Stimulated activated CD4-positive, alpha-beta T cell treated with anti-CD3 and anti-CD28 coated beads, Interleukin-1b, Interleukin-23, amount 100 ng/mL, for 1 hour (primary cell): ENCODE data around the gene EIF1.
A peak's percentile ranks its signal among the peaks of the same experiment; 100 is the strongest.
"Not testable (repeated sequence)": the region's sequence is repeated elsewhere in the genome, so short reads cannot be mapped to it uniquely, and the experiment has no call there.

Experiments
- DNase-seq, 2 donors: peaks; one replicate each; pipeline ENCODE4 v3.0.0-alpha.2; 2020; ENCODE audit warnings: low read depth in 2 of 2

Gene EIF1

GRCh38 chr17:41688641-41689496, at the start of gene EIF1:
Gene EIF1 (plus strand): TSS chr17:41688885. CDS start chr17:41689039, 154 bp downstream.
- DNase-seq, result peak; percentile 99 to 100

DNA sequence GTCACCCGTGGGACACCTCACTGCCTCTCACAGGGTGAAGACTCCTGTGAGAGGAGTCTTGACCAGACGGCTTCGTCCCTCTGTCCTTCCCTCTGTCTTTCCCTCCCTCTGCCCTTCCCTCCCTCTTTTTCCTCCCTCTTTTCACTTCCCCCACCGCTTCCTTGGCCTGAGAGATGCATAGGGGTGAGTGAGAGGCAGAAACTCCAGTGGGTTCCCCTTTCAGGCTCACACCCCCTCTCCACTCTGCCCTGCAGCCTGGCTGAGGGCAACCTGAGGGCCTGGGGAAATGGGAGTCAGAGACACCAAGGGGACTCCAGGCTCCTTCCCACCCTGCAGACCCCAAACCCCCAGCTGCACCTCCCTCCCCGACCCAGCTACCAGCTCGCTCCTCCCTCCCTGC, 49.7 kb upstream of the EIF1 start:
- DNase-seq, result no peak

GRCh38 chr17:41639492-41640473, 48.9 kb upstream of the EIF1 start:
- DNase-seq, result no peak

- DNase-seq, result not testable (repeated sequence)
These were observed 48.1 kb upstream of the EIF1 start for GRCh38 chr17:41640596-41640995.

GRCh38 chr17:41642252-41643156, 46.2 kb upstream of the EIF1 start:
- DNase-seq, result no peak

DNA sequence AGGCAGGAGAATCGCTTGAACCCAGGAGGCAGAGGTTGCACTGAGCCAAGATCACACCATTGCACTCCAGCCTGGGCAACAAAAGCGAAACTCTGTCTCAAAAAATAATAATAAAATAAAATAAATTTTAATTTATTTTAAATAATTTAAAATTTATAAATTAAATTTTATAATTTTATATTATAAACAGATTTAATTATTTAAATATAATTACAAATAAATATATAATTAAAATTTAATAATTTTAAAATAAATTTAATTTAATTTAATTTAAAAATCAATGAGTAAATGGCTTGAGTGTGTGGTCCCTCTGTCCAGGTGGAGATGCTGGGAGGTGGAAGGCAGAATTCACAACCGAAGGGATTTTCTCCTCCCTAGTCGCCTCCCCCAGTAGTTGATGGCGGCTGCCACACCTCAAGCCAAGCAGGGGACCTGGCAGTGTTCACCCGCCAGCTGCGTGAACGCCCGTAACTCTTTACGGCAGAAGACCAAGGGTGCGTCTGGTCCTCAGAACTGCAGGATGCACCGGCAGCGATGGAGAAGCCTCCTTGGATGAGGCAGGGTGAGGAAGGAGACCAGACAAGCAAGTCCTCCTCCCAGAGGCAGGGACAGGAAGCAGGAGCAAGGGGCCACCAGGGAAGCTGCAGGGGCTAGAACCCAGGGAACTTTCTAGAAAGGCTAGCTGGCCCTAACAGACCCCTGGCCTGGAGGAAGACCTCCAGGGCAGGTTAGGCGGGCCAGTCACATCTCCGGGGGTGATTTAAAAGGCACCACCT, 41.5 kb upstream of the EIF1 start:
- no peak for DNase-seq

DNA sequence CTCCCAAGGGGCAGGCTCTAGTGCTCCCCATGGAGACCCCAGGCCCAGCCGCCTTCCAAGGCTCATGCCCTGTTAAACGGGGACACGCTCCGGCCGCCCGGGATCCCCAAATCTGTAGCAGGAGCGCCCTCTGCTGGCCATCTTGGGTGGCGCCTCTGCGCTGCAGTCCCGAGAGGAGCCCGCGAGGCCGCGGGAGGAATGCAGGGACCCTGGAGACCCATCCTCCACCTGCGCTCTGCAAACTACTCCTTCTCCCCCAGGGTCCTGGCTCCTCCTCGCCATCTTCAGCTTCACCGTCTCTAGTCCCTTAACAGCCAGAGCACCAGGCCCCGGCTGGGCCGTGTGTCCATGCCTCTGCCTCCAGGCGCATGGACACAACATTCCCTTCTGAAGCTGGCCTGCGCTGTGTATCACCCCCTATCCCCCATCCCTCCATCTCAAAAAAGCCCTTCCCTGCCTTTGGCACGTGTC, 40.7 kb upstream of the EIF1 start:
- peak; percentile 75 to 93 for DNase-seq

DNA sequence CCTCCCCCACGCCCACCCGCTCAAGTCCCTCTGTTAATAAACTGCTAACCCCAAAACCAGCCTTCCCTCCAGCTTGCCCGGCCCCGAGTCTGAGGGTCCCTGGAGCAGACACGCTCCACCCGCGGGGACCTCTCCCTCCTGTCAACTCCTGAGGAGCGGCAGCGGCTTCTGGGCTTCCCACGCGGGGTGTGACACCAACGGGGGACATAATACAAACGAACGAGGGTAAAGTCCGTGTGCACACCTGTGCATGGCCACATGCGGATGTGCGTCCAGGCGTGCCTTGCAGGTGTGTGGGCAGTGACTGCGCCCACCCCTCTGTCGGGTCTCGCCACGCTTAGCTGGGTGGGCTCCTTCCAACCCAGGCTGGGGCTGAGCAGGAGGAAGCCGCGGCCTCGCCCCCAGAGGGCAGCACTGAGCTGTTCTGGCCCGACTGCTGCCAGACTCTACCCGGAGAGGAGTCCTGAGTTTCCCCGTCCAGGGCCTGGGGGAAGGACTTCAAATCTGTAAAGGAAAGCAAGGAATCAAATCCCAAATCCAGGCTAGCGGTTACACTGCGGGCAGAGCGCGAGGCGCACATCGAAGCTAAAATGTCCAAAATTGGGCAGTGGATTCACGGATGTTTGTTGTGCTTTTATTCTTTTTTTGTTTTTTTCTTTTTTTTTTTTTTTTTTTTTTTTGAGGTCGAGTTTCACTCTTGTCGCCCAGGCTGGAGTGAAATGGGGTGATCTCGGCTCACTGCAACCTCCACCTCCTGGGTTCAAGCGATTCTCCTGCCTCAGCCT, 40.1 kb upstream of the EIF1 start:
- peak; percentile 64 to 84 for DNase-seq

DNA sequence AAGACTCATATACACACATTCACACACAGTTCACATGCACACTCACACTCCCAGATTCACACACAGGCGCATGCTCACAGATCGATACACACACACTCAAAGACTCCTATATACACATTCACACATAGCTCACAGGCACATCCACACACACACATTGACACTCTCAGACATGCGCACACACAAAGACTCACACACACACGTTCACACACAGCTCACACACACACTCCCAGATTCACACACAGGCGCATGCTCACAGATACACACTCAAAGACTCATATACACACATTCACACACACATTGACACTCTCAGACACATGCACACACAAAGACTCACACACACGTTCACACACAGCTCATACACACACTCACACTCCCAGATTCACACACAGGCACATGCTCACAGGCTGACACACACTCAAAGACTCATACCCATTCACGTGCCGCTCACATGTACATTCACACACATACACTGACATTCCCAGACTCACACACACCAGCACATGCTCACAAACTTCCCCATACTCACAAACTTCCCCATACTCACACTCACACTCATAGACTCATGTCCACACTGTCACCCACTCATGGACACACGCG, 38.7 kb upstream of the EIF1 start:
- no peak for DNase-seq

- DNase-seq, result no peak
These were observed 37.7 kb upstream of the EIF1 start for GRCh38 chr17:41650794-41651624.

- DNase-seq, result no peak
These were observed 36.8 kb upstream of the EIF1 start for GRCh38 chr17:41651625-41652460.

- DNase-seq, result no peak
These were observed 36.2 kb upstream of the EIF1 start for GRCh38 chr17:41652461-41652970.

DNA sequence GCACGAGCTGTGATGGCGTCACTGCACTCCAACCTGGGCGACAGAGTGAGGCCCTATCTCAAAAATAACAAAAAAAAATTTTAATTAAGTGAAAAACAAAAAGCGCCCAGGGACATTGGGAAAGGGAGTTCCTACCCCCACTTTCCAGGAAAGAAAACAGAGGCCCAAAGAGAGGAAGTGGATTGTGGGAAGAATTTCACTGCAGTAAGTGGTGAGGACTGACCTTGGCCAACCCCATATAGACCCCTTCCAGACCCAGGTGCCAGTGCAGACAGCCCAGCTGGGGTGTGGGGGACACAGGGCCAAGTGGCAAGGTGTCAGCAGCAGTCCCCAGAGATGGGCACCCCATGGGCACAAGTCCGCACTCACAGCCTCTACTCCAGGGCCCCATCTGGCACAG, 35.3 kb upstream of the EIF1 start:
- no peak for DNase-seq

- no peak for DNase-seq
These were observed 34.6 kb upstream of the EIF1 start for GRCh38 chr17:41653892-41654677.

- DNase-seq, result no peak
These were observed 33.7 kb upstream of the EIF1 start for GRCh38 chr17:41654678-41655607.
